Anterior cingulate cortex (tissue), 58 donors: ENCODE measurements around the gene CROCC2.

ENCODE experiments used
- DNase-seq, 58 donors: peaks; one replicate each; lab custom pipeline; 2025; lab: John Stamatoyannopoulos, UW

The CROCC2 gene

GRCh38 chr2:240891492-240892340 lies 14.4 kb upstream of the CROCC2 start:
- DNase-seq = no peak

GRCh38 chr2:240892356-240892755 lies 13.8 kb upstream of the CROCC2 start:
- DNase-seq = peak in 4 of 58 donors; percentile 18 to 25 (median 22)

- DNase-seq = no peak
These were observed 13.2 kb upstream of the CROCC2 start for GRCh38 chr2:240892925-240893324.

GRCh38 chr2:240893363-240893844 lies 12.7 kb upstream of the CROCC2 start:
- DNase-seq = peak in 2 of 58 donors; percentile 11 to 21

GRCh38 chr2:240894006-240894405 lies 12.1 kb upstream of the CROCC2 start:
- no peak for DNase-seq

GRCh38 chr2:240894836-240895558 lies 11.1 kb upstream of the CROCC2 start:
- no peak for DNase-seq

- DNase-seq = no peak
These were observed 10.3 kb upstream of the CROCC2 start, which contains the start of gene MAB21L4 for GRCh38 chr2:240895656-240896388. TSS of gene MAB21L4 (minus strand) at chr2:240896156. CDS start at chr2:240895997, 159 bp downstream.

GRCh38 chr2:240896394-240896793 lies 9.7 kb upstream of the CROCC2 start:
- DNase-seq = no peak

- no peak for DNase-seq
These were observed 9.1 kb upstream of the CROCC2 start for GRCh38 chr2:240896871-240897692.

- peak in 4 of 58 donors; percentile 19 to 59 (median 36) for DNase-seq
These were observed 7.9 kb upstream of the CROCC2 start for GRCh38 chr2:240898108-240898730.

- peak in 11 of 58 donors; percentile 6 to 59 (median 36) for DNase-seq
These were observed 7.2 kb upstream of the CROCC2 start for GRCh38 chr2:240898731-240899467.

GRCh38 chr2:240899468-240899865 lies 6.7 kb upstream of the CROCC2 start:
- no peak for DNase-seq

- no peak for DNase-seq
These were observed 5.8 kb upstream of the CROCC2 start for GRCh38 chr2:240900141-240900860.

GRCh38 chr2:240901986-240902614 lies 4.0 kb upstream of the CROCC2 start:
- no peak for DNase-seq

GRCh38 chr2:240902615-240903041 lies 3.5 kb upstream of the CROCC2 start:
- no peak for DNase-seq

- no peak for DNase-seq
These were observed 2.7 kb upstream of the CROCC2 start for GRCh38 chr2:240903191-240904060.
